Thoracic aorta (tissue), 2 donors: Measurements from ENCODE around the gene MAG. TPM values are rescaled to one million over a fixed set of nuclear protein-coding genes. Genes with fewer than 3 reads are reported as not detected.

Source experiments
- ATAC-seq: fragments of 150-250 bp; one replicate; pipeline ENCODE4 v1.8.0; 2017; ENCODE audit warnings: low read depth; ENCODE audit not compliant: insufficient number of reproducible peaks, low FRiP score
- DNase-seq: peaks from one replicate; pipeline ENCODE4 v3.0.0-alpha.2; 2020; ENCODE audit warnings: low spot score
- H3K27ac ChIP-seq, 2 donors: fragments of 200-600 bp; sonication (generic); 1 replicate in 1 of 2; 2 replicates in 1 of 2; pipeline ENCODE4 v1.5.1; 2016; ENCODE audit warnings: mild to moderate bottlenecking in 2 of 2, moderate library complexity in 2 of 2
- H3K27me3 ChIP-seq: fragments of 200-600 bp; sonication (generic); replicated peaks from 2 replicates; pipeline ENCODE4 v1.6.0; 2016; ENCODE audit warnings: mild to moderate bottlenecking; ENCODE audit not compliant: insufficient read depth
- H3K36me3 ChIP-seq: fragments of 200-600 bp; sonication (generic); one replicate; pipeline ENCODE4 v1.5.1; 2016
- H3K4me1 ChIP-seq, 2 donors: fragments of 200-600 bp; sonication (generic); 1 replicate in 1 of 2; 2 replicates in 1 of 2; pipeline versions ENCODE4 v1.5.1 to v1.6.0; 2016; ENCODE audit warnings: low read depth in 2 of 2, mild to moderate bottlenecking in 1 of 2; ENCODE audit not compliant: control insufficient read depth in 1 of 2
- H3K4me3 ChIP-seq: fragments of 200-600 bp; sonication (generic); 2 replicates; pipeline ENCODE4 v1.5.1; 2016; ENCODE audit warnings: mild to moderate bottlenecking
- H3K9me3 ChIP-seq: fragments of 200-600 bp; sonication (generic); 2 replicates; pipeline ENCODE4 v1.5.1; 2016
- total RNA-seq, 2 donors: library from RNA; depleted of rRNA; stranded (reverse); fragments of >200 nt; gene quantifications; one replicate each; pipeline versions ENCODE4 v1.1.0 to v1.2.3, GENCODE V29; 2016
- TF ChIP-seq, protein P1 (sequence below): fragments of 200-600 bp; sonication (generic); IDR thresholded peaks from one replicate; pipeline ENCODE4 v1.5.1; 2019; ENCODE audit warnings: antibody characterized with exemption

MAG gene
- total RNA-seq, 2 donors from 2014 or later: 2.8 TPM; not detected in 1

DNA sequence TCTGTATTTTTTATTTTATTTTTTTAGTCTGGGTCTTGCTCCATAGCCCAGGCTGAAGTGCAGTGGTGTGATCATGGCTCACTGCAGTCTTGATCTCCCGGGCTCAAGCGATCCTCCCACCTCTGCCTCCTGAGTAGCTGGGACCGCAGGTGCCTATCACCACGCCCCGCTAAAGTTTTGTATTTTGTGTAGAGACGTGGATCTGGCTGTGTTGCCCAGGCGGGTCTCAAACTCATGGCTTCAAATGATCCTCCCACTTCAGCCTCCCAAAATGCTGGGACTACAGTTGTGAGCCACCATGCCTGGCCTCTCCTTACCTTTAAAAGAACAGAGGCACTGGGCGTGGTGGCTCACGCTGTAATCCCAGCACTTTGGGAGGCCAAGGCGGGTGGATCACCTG, 4.2 kb upstream of the MAG start:
- Histone ChIP-seq H3K4me3 (no peak overlapping the region), H3K27ac (no peak overlapping the region), H3K4me1 (no peaks in the 10 kb centered on the region), H3K9me3 (no peaks in the 10 kb centered on the region), H3K27me3 (no peaks in the 10 kb centered on the region), H3K36me3 (no peaks in the 10 kb centered on the region)
- ATAC-seq (no peak), DNase-seq (no peak)
- TF ChIP-seq, protein P1, sequence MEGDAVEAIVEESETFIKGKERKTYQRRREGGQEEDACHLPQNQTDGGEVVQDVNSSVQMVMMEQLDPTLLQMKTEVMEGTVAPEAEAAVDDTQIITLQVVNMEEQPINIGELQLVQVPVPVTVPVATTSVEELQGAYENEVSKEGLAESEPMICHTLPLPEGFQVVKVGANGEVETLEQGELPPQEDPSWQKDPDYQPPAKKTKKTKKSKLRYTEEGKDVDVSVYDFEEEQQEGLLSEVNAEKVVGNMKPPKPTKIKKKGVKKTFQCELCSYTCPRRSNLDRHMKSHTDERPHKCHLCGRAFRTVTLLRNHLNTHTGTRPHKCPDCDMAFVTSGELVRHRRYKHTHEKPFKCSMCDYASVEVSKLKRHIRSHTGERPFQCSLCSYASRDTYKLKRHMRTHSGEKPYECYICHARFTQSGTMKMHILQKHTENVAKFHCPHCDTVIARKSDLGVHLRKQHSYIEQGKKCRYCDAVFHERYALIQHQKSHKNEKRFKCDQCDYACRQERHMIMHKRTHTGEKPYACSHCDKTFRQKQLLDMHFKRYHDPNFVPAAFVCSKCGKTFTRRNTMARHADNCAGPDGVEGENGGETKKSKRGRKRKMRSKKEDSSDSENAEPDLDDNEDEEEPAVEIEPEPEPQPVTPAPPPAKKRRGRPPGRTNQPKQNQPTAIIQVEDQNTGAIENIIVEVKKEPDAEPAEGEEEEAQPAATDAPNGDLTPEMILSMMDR: no peak

DNA sequence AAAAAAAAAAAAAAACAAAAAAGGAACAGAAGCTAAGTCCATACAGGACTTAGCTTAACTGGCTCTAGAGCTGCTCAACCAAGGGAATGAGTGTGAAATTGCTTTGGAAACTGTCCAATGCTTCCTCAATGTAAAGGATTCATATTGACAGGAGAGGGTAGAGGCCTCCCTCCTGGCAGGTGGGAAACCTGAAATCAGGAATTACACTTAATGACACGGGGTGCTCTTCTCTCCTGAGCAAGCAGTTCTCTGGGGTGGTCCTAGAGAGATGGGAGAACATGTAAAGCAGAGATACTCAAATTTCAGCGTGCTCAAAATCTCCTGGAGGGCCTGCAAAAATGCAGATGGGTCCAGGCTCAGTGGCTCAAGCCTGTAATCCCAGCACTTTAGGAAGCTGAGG, 3.6 kb upstream of the MAG start:
- no peaks in the 10 kb centered on the region for H3K9me3 ChIP-seq
- H3K4me1 ChIP-seq: no peaks in the 10 kb centered on the region
- no peak overlapping the region for H3K4me3 ChIP-seq
- no peak for ATAC-seq
- DNase-seq: no peak
- no peaks in the 10 kb centered on the region for H3K36me3 ChIP-seq
- no peak overlapping the region for H3K27ac ChIP-seq
- TF ChIP-seq, protein P1: no peak
- H3K27me3 ChIP-seq: no peaks in the 10 kb centered on the region

DNA sequence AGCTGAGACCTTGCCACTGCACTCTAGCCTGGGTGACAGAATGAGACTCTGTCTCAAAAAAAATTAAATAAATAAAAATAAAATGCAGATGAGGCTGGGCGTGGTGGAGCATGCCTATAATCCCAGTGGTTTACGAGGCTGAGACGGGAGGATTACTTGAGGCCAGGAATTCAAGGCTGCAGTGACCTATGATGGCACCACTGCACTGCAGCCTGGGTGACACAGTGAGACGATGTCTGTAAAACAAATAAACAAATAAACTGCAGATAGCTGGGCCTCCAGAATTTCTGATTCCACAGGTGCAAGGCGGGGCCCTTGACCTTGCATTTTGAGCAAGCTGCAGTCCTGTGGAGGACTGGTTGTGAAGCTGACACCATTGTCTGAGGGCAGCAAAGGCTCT, 3.1 kb upstream of the MAG start:
- Histone ChIP-seq H3K4me3 (no peak overlapping the region), H3K9me3 (no peaks in the 10 kb centered on the region), H3K36me3 (no peaks in the 10 kb centered on the region), H3K4me1 (no peaks in the 10 kb centered on the region), H3K27me3 (no peaks in the 10 kb centered on the region), H3K27ac (no peak overlapping the region)
- ATAC-seq (no peak), DNase-seq (no peak)
- TF ChIP-seq, protein P1: no peak

DNA sequence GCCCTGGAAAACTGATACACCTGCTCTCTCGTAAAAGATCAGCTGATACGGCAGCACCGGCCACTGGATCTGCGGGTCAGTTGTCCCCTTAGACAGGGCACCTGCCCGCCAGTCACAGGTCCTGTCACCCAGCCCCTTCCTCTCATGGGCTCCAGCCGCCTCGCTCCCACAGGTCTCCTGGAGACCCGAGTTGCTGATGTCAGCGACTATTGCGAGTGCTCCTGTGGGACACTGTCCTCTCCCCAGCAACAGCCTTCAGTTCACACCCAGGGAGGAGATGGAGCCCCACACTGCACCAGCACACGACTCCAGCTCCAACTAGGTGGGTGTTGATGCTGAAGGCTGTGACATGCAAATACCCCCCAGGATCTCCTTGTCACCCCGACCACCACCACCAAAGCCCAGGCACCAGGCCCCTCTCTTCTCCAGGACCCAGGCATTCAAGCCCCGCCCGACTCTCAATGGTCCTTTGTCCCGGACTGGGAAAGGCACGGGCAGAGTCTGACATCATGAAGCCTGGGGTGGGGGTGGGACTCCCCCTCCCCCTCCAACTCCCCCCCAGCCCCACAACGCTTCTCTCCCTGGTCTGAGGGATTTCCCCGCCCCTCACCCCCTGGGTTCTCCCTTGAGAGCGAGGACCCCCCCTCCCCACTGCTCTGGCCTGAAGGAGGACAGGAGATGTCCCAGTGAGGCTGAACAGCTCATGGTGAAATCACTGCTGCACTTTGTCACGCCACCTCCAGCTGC, 1.4 kb upstream of the MAG start:
- no peak overlapping the region for H3K4me3 ChIP-seq
- H3K27ac ChIP-seq: no peak overlapping the region
- H3K4me1 ChIP-seq: no peaks in the 10 kb centered on the region
- H3K27me3 ChIP-seq: no peaks in the 10 kb centered on the region
- ATAC-seq (no peak), DNase-seq (no peak)
- no peaks in the 10 kb centered on the region for H3K9me3 ChIP-seq
- TF ChIP-seq, protein P1: no peak
- no peaks in the 10 kb centered on the region for H3K36me3 ChIP-seq

DNA sequence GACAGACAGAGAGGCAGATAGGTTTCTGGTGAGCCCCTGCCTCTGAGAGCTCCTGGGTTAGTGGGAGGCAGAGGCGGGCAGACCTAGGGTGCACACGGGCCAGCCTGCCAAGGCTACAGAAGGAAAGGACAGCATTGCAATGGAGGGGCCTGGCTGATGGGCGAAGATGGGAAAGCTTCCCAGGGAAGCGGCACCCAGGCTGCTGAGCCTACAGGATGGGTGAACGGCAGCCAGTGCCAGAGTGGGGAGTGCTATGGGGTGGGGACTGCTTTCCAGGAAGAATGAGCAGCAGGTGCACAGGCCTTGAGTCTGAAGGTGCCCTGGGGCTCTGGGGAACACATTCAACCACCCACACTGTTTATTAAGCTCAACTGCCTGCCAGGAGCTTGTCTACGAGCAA, 702 bp upstream of the MAG start:
- Histone ChIP-seq H3K27ac (no peak overlapping the region), H3K27me3 (no peaks in the 10 kb centered on the region), H3K4me1 (no peaks in the 10 kb centered on the region), H3K9me3 (no peaks in the 10 kb centered on the region), H3K36me3 (no peaks in the 10 kb centered on the region), H3K4me3 (no peak overlapping the region)
- TF ChIP-seq, protein P1: no peak
- ATAC-seq (no peak), DNase-seq (no peak)
